Liver (tissue), 9 donors: ENCODE measurements around the gene HPD. TPM values are rescaled to one million over a fixed set of nuclear protein-coding genes. Genes with fewer than 3 reads are reported as not detected.

ENCODE experiments used
- DNase-seq: peaks from one replicate; pipeline ENCODE4 v3.0.0-alpha.2; 2017; ENCODE audit warnings: low spot score
- H3K27ac ChIP-seq, 2 donors: one replicate each; pipeline ENCODE4 v1.7.0; 2013; ENCODE audit warnings: inconsistent platforms in 2 of 2, low read length in 2 of 2, control low read depth in 1 of 2, low read depth in 1 of 2, mild to moderate bottlenecking in 1 of 2
- H3K27me3 ChIP-seq, 4 donors: one replicate each; pipeline versions ENCODE4 v1.6.1 to v1.7.0; 2013; ENCODE audit warnings: low read length in 3 of 4, inconsistent platforms in 1 of 4, mild to moderate bottlenecking in 1 of 4, moderate library complexity in 1 of 4; ENCODE audit not compliant: control insufficient read depth in 4 of 4, insufficient read depth in 4 of 4
- H3K36me3 ChIP-seq, 4 donors: one replicate each; pipeline versions ENCODE4 v1.6.1 to v1.7.0; 2013; ENCODE audit warnings: low read length in 3 of 4, mild to moderate bottlenecking in 3 of 4, low read depth in 1 of 4, moderate library complexity in 1 of 4; ENCODE audit not compliant: control insufficient read depth in 4 of 4, insufficient read depth in 3 of 4
- H3K4me1 ChIP-seq, 4 donors: one replicate each; pipeline versions ENCODE4 v1.6.1 to v1.7.0; 2013; ENCODE audit warnings: low read length in 3 of 4, mild to moderate bottlenecking in 3 of 4, moderate library complexity in 1 of 4; ENCODE audit not compliant: control insufficient read depth in 4 of 4, insufficient read depth in 4 of 4
- H3K4me3 ChIP-seq, 3 donors: one replicate each; pipeline versions ENCODE4 v1.6.1 to v1.7.0; 2013; ENCODE audit warnings: low read length in 3 of 3, control low read depth in 1 of 3, low read depth in 1 of 3, mild to moderate bottlenecking in 1 of 3
- H3K9ac ChIP-seq, 2 donors: one replicate each; pipeline ENCODE4 v1.7.0; 2013; ENCODE audit warnings: low read length in 2 of 2, mild to moderate bottlenecking in 2 of 2, moderate library complexity in 2 of 2, control low read depth in 1 of 2, low read depth in 1 of 2
- H3K9me3 ChIP-seq, 4 donors: one replicate each; pipeline versions ENCODE4 v1.6.1 to v1.7.0; 2013; ENCODE audit warnings: low read length in 3 of 4; ENCODE audit not compliant: control insufficient read depth in 4 of 4
- ATF3 ChIP-seq: IDR thresholded peaks from 2 replicates; pipeline ENCODE4 v1.6.1; 2016; ENCODE audit warnings: antibody characterized with exemption
- EGR1 ChIP-seq, 2 donors: IDR thresholded peaks; 2 replicates each; pipeline ENCODE4 v1.6.1; 2016 to 2018; ENCODE audit warnings: antibody characterized with exemption in 2 of 2, low read depth in 2 of 2
- FOXA1 ChIP-seq: IDR thresholded peaks from 2 replicates; pipeline ENCODE4 v1.6.1; 2016; ENCODE audit warnings: antibody characterized with exemption
- FOXA2 ChIP-seq: IDR thresholded peaks from 2 replicates; pipeline ENCODE4 v1.6.1; 2016; ENCODE audit warnings: antibody characterized with exemption
- GABPA ChIP-seq, 2 donors: IDR thresholded peaks in 1 of 2; conservative IDR thresholded peaks in 1 of 2; 2 replicates each; pipeline ENCODE4 v1.6.1; 2016; ENCODE audit warnings: antibody characterized with exemption in 2 of 2, mild to moderate bottlenecking in 1 of 2, moderate library complexity in 1 of 2
- HNF4A ChIP-seq, 2 donors: conservative IDR thresholded peaks; 2 replicates each; pipeline ENCODE4 v1.6.1; 2016; ENCODE audit warnings: antibody characterized with exemption in 2 of 2, mild to moderate bottlenecking in 2 of 2
- HNF4G ChIP-seq: IDR thresholded peaks from 2 replicates; pipeline ENCODE4 v1.6.1; 2016; ENCODE audit warnings: antibody characterized with exemption
- JUND ChIP-seq, 2 donors: IDR thresholded peaks; 2 replicates each; pipeline ENCODE4 v1.6.1; 2016; ENCODE audit warnings: antibody characterized with exemption in 2 of 2
- MAX ChIP-seq: IDR thresholded peaks from 2 replicates; pipeline ENCODE4 v1.6.1; 2016; ENCODE audit warnings: antibody characterized with exemption
- NR2F2 ChIP-seq: IDR thresholded peaks from 2 replicates; pipeline ENCODE4 v1.6.1; 2016; ENCODE audit warnings: antibody characterized with exemption
- RAD21 ChIP-seq, 2 donors: IDR thresholded peaks; 2 replicates each; pipeline ENCODE4 v1.6.1; 2016; ENCODE audit warnings: antibody characterized with exemption in 2 of 2, mild to moderate bottlenecking in 2 of 2
- RXRA ChIP-seq, 2 donors: IDR thresholded peaks; 2 replicates each; pipeline ENCODE4 v1.6.1; 2017 to 2018; ENCODE audit warnings: antibody characterized with exemption in 2 of 2, mild to moderate bottlenecking in 1 of 2
- SP1 ChIP-seq: IDR thresholded peaks from 2 replicates; pipeline ENCODE4 v1.6.1; 2018; ENCODE audit warnings: antibody characterized with exemption, mild to moderate bottlenecking
- TAF1 ChIP-seq: conservative IDR thresholded peaks from 2 replicates; pipeline ENCODE4 v1.6.1; 2016; ENCODE audit warnings: antibody characterized with exemption, mild to moderate bottlenecking
- YY1 ChIP-seq: IDR thresholded peaks from 2 replicates; pipeline ENCODE4 v1.6.1; 2016; ENCODE audit warnings: antibody characterized with exemption, mild to moderate bottlenecking
- WGBS: extraction: QIAGEN DNeasy Blood & Tissue Kit; methylation state at CpG from one replicate; pipeline ENCODE4 v1.1.7; 2013; 5-methylcytosine and 5-hydroxymethylcytosine counted together
- polyA plus RNA-seq, 2 donors: library from polyadenylated mRNA; stranded (reverse) in 1 of 2; unstranded in 1 of 2; fragments of 200-250 nt in 1 of 2; fragments of >200 nt in 1 of 2; fragmentation: Nextera tagmentation in 1 of 2; extraction: Ambion mirVana in 1 of 2; gene quantifications; one replicate each; pipeline versions ENCODE4 v1.2.1 to v1.2.3, GENCODE V29; 2013 to 2015
- total RNA-seq, 2 donors: library from RNA; depleted of rRNA; stranded (reverse); fragments of >200 nt; gene quantifications; one replicate each; pipeline ENCODE4 v1.2.3, GENCODE V29; 2014
- TF ChIP-seq, protein P1 (sequence below): IDR thresholded peaks from 2 replicates; pipeline ENCODE4 v1.6.1; 2016; ENCODE audit warnings: antibody characterized with exemption
- TF ChIP-seq, protein P2 (sequence below): IDR thresholded peaks from 2 replicates; pipeline ENCODE4 v1.6.1; 2016; ENCODE audit warnings: antibody characterized with exemption, mild to moderate bottlenecking
- donor health status: healthy.
- donor health status: healthy.
- donor health status: healthy.
- donor health status: healthy.
- donor health status: healthy.

HPD gene
- total and polyA plus RNA-seq, 4 donors, result 31.3 to 812 (median 509) TPM

- Histone ChIP-seq H3K27ac (no peak overlapping the region), H3K9me3 (no peaks in the 10 kb centered on the region), H3K27me3 (no peaks in the 10 kb centered on the region), H3K36me3 (peaks cover 18 to 32% (median 23%) of the 10 kb centered on the region in 4 donors), H3K4me3 (no peak overlapping the region), H3K4me1 (peaks cover 11 to 75% (median 55%) of the 10 kb centered on the region in 4 donors), H3K9ac (no peak overlapping the region)
- DNase-seq, result no peak
- TF ChIP-seq, protein P1, sequence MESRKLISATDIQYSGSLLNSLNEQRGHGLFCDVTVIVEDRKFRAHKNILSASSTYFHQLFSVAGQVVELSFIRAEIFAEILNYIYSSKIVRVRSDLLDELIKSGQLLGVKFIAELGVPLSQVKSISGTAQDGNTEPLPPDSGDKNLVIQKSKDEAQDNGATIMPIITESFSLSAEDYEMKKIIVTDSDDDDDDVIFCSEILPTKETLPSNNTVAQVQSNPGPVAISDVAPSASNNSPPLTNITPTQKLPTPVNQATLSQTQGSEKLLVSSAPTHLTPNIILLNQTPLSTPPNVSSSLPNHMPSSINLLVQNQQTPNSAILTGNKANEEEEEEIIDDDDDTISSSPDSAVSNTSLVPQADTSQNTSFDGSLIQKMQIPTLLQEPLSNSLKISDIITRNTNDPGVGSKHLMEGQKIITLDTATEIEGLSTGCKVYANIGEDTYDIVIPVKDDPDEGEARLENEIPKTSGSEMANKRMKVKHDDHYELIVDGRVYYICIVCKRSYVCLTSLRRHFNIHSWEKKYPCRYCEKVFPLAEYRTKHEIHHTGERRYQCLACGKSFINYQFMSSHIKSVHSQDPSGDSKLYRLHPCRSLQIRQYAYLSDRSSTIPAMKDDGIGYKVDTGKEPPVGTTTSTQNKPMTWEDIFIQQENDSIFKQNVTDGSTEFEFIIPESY, result no peak
- TF ChIP-seq TAF1 (no peak), EGR1 (IDR thresholded peaks at IDR 0.05; ENCODE audit: low read depth in 2 of 2) (no peak), SP1 (no peak), YY1 (no peak), RAD21 (IDR thresholded peaks at IDR 0.05) (no peak), NR2F2 (no peak), JUND (IDR thresholded peaks at IDR 0.05) (no peak), HNF4G (no peak), GABPA (IDR thresholded peaks at IDR 0.05 in 1 of 2, conservative IDR thresholded peaks at IDR 0.05 in 1 of 2) (no peak), RXRA (IDR thresholded peaks at IDR 0.05) (no peak), FOXA2 (no peak), ATF3 (no peak), MAX (no peak), HNF4A (conservative IDR thresholded peaks at IDR 0.05) (no peak), FOXA1 (no peak)
- TF ChIP-seq, protein P2, sequence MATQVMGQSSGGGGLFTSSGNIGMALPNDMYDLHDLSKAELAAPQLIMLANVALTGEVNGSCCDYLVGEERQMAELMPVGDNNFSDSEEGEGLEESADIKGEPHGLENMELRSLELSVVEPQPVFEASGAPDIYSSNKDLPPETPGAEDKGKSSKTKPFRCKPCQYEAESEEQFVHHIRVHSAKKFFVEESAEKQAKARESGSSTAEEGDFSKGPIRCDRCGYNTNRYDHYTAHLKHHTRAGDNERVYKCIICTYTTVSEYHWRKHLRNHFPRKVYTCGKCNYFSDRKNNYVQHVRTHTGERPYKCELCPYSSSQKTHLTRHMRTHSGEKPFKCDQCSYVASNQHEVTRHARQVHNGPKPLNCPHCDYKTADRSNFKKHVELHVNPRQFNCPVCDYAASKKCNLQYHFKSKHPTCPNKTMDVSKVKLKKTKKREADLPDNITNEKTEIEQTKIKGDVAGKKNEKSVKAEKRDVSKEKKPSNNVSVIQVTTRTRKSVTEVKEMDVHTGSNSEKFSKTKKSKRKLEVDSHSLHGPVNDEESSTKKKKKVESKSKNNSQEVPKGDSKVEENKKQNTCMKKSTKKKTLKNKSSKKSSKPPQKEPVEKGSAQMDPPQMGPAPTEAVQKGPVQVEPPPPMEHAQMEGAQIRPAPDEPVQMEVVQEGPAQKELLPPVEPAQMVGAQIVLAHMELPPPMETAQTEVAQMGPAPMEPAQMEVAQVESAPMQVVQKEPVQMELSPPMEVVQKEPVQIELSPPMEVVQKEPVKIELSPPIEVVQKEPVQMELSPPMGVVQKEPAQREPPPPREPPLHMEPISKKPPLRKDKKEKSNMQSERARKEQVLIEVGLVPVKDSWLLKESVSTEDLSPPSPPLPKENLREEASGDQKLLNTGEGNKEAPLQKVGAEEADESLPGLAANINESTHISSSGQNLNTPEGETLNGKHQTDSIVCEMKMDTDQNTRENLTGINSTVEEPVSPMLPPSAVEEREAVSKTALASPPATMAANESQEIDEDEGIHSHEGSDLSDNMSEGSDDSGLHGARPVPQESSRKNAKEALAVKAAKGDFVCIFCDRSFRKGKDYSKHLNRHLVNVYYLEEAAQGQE, result no peak
- 85% methylated on average over 33 of the region's 33 CpGs for WGBS
Measured at GRCh38 chr12:121810234-121810817, 48.3 kb downstream of the HPD start.

DNA sequence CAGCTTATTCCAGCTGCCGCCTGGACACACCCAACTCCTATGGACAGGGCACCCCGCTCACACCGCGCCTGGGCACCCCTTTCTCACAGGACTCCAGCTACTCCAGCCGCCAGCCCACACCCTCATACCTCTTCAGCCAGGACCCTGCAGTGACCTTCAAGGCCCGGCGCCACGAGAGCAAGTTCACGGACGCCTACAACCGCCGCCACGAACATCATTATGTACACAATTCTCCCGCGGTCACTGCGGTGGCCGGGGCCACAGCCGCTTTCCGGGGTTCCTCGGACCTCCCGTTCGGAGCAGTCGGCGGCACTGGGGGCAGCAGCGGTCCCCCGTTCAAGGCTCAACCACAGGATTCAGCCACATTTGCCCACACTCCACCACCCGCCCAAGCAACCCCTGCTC is 48.9 kb downstream of the HPD start:
- H3K4me1 ChIP-seq, result peaks cover 11 to 75% (median 55%) of the 10 kb centered on the region in 4 donors
- no peak overlapping the region for H3K4me3 ChIP-seq
- TF ChIP-seq FOXA1 (no peak), ATF3 (no peak), HNF4G (no peak), RXRA (IDR thresholded peaks at IDR 0.05) (no peak)
- TF ChIP-seq, protein P2, result no peak
- no peak for DNase-seq
- H3K27me3 ChIP-seq, result no peaks in the 10 kb centered on the region
- no peak overlapping the region for H3K9ac ChIP-seq
- peaks cover 18 to 26% (median 21%) of the 10 kb centered on the region in 4 donors for H3K36me3 ChIP-seq
- H3K9me3 ChIP-seq, result no peaks in the 10 kb centered on the region
- 85% methylated on average over 27 of the region's 27 CpGs for WGBS
- no peak overlapping the region for H3K27ac ChIP-seq
